Endodermal cell (in vitro differentiated cells): Measurements from ENCODE around the gene RUVBL2. TPM values are rescaled to one million over a fixed set of nuclear protein-coding genes. Genes with fewer than 3 reads are reported as not detected.

Experiments
- DNase-seq: peaks from one replicate; pipeline ENCODE4 v3.0.0-alpha.2; 2017
- H3K27ac ChIP-seq: 2 replicates; pipeline ENCODE4 v1.5.1; 2013; ENCODE audit warnings: mild to moderate bottlenecking, low read depth, low read length, moderate library complexity
- H3K27me3 ChIP-seq: 2 replicates; pipeline ENCODE4 v1.6.1; 2013; ENCODE audit warnings: mild to moderate bottlenecking, low read length, moderate library complexity; ENCODE audit not compliant: insufficient read depth, control insufficient read depth, poor library complexity, severe bottlenecking
- H3K36me3 ChIP-seq: 2 replicates; pipeline ENCODE4 v1.7.0; 2013; ENCODE audit warnings: mild to moderate bottlenecking, low read length, moderate library complexity; ENCODE audit not compliant: control insufficient read depth, insufficient read depth
- H3K4me1 ChIP-seq: one replicate; pipeline ENCODE4 v1.7.0; 2013; ENCODE audit warnings: low read length; ENCODE audit not compliant: control insufficient read depth, insufficient read depth
- H3K4me3 ChIP-seq: 2 replicates; pipeline ENCODE4 v1.5.1; 2013; ENCODE audit warnings: mild to moderate bottlenecking, low read length, moderate library complexity
- H3K9ac ChIP-seq: 2 replicates; pipeline ENCODE4 v1.6.1; 2013; ENCODE audit warnings: mild to moderate bottlenecking, low read length, moderate library complexity; ENCODE audit not compliant: poor library complexity, severe bottlenecking; ENCODE audit errors: extremely low read depth
- H3K9me3 ChIP-seq: 2 replicates; pipeline ENCODE4 v1.6.1; 2013; ENCODE audit warnings: mild to moderate bottlenecking, low read length, moderate library complexity; ENCODE audit not compliant: control insufficient read depth
- H3K27ac Mint-ChIP-seq: 2 replicates; pipeline ENCODE4 v1.8.0; 2020; ENCODE audit warnings: mixed read lengths
- H3K27me3 Mint-ChIP-seq: 2 replicates; pipeline ENCODE4 v1.8.0; 2021; ENCODE audit warnings: mild to moderate bottlenecking, mixed read lengths; ENCODE audit not compliant: insufficient read depth
- H3K36me3 Mint-ChIP-seq: 2 replicates; pipeline ENCODE4 v1.8.0; 2020; ENCODE audit warnings: low read depth, mixed read lengths
- H3K4me1 Mint-ChIP-seq: 2 replicates; pipeline ENCODE4 v1.8.0; 2020; ENCODE audit warnings: mixed read lengths
- H3K4me3 Mint-ChIP-seq: 2 replicates; pipeline ENCODE4 v1.8.0; 2020; ENCODE audit warnings: mild to moderate bottlenecking, moderate library complexity, mixed read lengths
- H3K9me3 Mint-ChIP-seq: 2 replicates; pipeline ENCODE4 v1.8.0; 2020; ENCODE audit warnings: mild to moderate bottlenecking, mixed read lengths
- CTCF ChIP-seq: fragments of 200-600 bp; sonication (generic); conservative IDR thresholded peaks from 2 replicates; pipeline ENCODE4 v1.5.0; 2021; ENCODE audit warnings: antibody characterized with exemption, mild to moderate bottlenecking
- WGBS, 2 experiments: methylation state at CpG; one replicate each; pipeline versions ENCODE4 v1.1.5 to v1.1.7; 2013; ENCODE audit warnings: missing lambda C conversion rate in 2 of 2, mixed read lengths in 1 of 2; ENCODE audit not compliant: insufficient coverage in 1 of 2, insufficient read length in 1 of 2; 5-methylcytosine and 5-hydroxymethylcytosine counted together
- total RNA-seq, 2 donors: library from RNA; stranded (reverse); fragmentation: NEBNext Ultra II Directional in 1 of 2; extraction: Animal tissue kit (Norgen Biotek cat#: 25700) in 1 of 2; gene quantifications; 2 replicates in 1 of 2; 3 replicates in 1 of 2; pipeline ENCODE4 v1.2.1, GENCODE V29; 2021

RUVBL2 gene
- total RNA-seq, 2 donors from 2014 or later, result 101 to 112 TPM

GRCh38 chr19:48989701-48990291 is 3.9 kb upstream of the RUVBL2 start:
- Mint-ChIP-seq H3K36me3 (peaks cover 47% of the 10 kb centered on the region), H3K9me3 (no peaks in the 10 kb centered on the region), H3K27me3 (no peaks in the 10 kb centered on the region), H3K27ac (no peak overlapping the region), H3K4me1 (peaks cover 18% of the 10 kb centered on the region), H3K4me3 (peak overlapping the region; percentile 4)
- Histone ChIP-seq H3K9me3 (no peaks in the 10 kb centered on the region), H3K4me3 (no peak overlapping the region), H3K27ac (no peak overlapping the region), H3K4me1 (peaks cover 4% of the 10 kb centered on the region), H3K27me3 (no peaks in the 10 kb centered on the region), H3K36me3 (peaks cover 36% of the 10 kb centered on the region), H3K9ac (no peak overlapping the region)
- no peak for TF ChIP-seq CTCF
- no peak for DNase-seq
- 95 to 98% methylated on average over 9 to 14 of the region's 17 CpGs for WGBS, 2 experiments

GRCh38 chr19:48990400-48990799 is 3.3 kb upstream of the RUVBL2 start:
- H3K9me3 Mint-ChIP-seq, result no peaks in the 10 kb centered on the region
- Histone ChIP-seq H3K27ac (no peak overlapping the region), H3K27me3 (no peaks in the 10 kb centered on the region), H3K4me3 (no peak overlapping the region), H3K36me3 (peaks cover 30% of the 10 kb centered on the region), H3K4me1 (peaks cover 4% of the 10 kb centered on the region), H3K9ac (no peak overlapping the region), H3K9me3 (no peaks in the 10 kb centered on the region)
- peak overlapping the region; percentile 4 for H3K4me3 Mint-ChIP-seq
- WGBS, 2 experiments, result 82 to 85% methylated on average over 3 to 4 of the region's 4 CpGs
- no peaks in the 10 kb centered on the region for H3K27me3 Mint-ChIP-seq
- H3K4me1 Mint-ChIP-seq, result peaks cover 23% of the 10 kb centered on the region
- no peak for TF ChIP-seq CTCF
- no peak overlapping the region for H3K27ac Mint-ChIP-seq
- DNase-seq, result no peak
- peaks cover 41% of the 10 kb centered on the region for H3K36me3 Mint-ChIP-seq

- Mint-ChIP-seq H3K9me3 (no peaks in the 10 kb centered on the region), H3K27ac (peak overlapping the region; percentile 52), H3K4me3 (peak overlapping the region; percentile 97), H3K36me3 (peaks cover 35% of the 10 kb centered on the region), H3K4me1 (peaks cover 23% of the 10 kb centered on the region), H3K27me3 (no peaks in the 10 kb centered on the region)
- Histone ChIP-seq H3K36me3 (peaks cover 23% of the 10 kb centered on the region), H3K4me3 (peak overlapping the region; percentile 100), H3K4me1 (peaks cover 4% of the 10 kb centered on the region), H3K9me3 (no peaks in the 10 kb centered on the region), H3K27me3 (no peaks in the 10 kb centered on the region), H3K27ac (no peak overlapping the region), H3K9ac (peak overlapping the region; percentile 83)
- no peak for DNase-seq
- WGBS, 2 experiments, result 93 to 97% methylated on average over 12 to 22 of the region's 22 CpGs
- TF ChIP-seq CTCF, result no peak
Observed at GRCh38 chr19:48991011-48991609, 2.6 kb upstream of the RUVBL2 start.
